Aorta (tissue), 5 donors: Measurements from ENCODE around the gene GADL1. TPM values are rescaled to one million over a fixed set of nuclear protein-coding genes. Genes with fewer than 3 reads are reported as not detected.

Source experiments
- ATAC-seq: fragments of 200-7000 bp; cut with Tn5 transposase; one replicate; pipeline ENCODE4 v1.9.1; 2022; ENCODE audit warnings: moderate library complexity; ENCODE audit not compliant: low FRiP score
- DNase-seq, 2 donors: peaks; one replicate each; pipeline ENCODE4 v3.0.0-alpha.2; 2020
- H3K27ac ChIP-seq, 2 donors: one replicate each; pipeline ENCODE4 v1.5.1; 2013; ENCODE audit warnings: low read length in 2 of 2, mild to moderate bottlenecking in 2 of 2, moderate library complexity in 2 of 2, control low read depth in 1 of 2, inconsistent platforms in 1 of 2, low read depth in 1 of 2
- H3K27me3 ChIP-seq, 2 donors: one replicate each; pipeline ENCODE4 v1.6.1; 2013; ENCODE audit warnings: control low read depth in 1 of 2, low read length in 1 of 2, mild to moderate bottlenecking in 1 of 2, moderate library complexity in 1 of 2; ENCODE audit not compliant: insufficient read depth in 2 of 2, control insufficient read depth in 1 of 2
- H3K36me3 ChIP-seq, 2 donors: one replicate each; pipeline ENCODE4 v1.6.1; 2013; ENCODE audit warnings: control low read depth in 1 of 2, low read length in 1 of 2, mild to moderate bottlenecking in 1 of 2; ENCODE audit not compliant: insufficient read depth in 2 of 2, control insufficient read depth in 1 of 2
- H3K4me1 ChIP-seq, 2 donors: one replicate each; pipeline ENCODE4 v1.6.1; 2013; ENCODE audit warnings: low read length in 2 of 2, control low read depth in 1 of 2, mild to moderate bottlenecking in 1 of 2, moderate library complexity in 1 of 2; ENCODE audit not compliant: insufficient read depth in 2 of 2, control insufficient read depth in 1 of 2
- H3K4me3 ChIP-seq, 2 donors: one replicate each; pipeline ENCODE4 v1.5.1; 2013; ENCODE audit warnings: low read length in 2 of 2, control low read depth in 1 of 2, mild to moderate bottlenecking in 1 of 2
- H3K9me3 ChIP-seq: one replicate; pipeline ENCODE4 v1.6.1; 2013; ENCODE audit warnings: mild to moderate bottlenecking, low read length; ENCODE audit not compliant: control insufficient read depth
- WGBS, 2 donors: extraction: QIAGEN DNeasy Blood & Tissue Kit; methylation state at CpG; one replicate each; pipeline ENCODE4 v1.1.7; 2013; 5-methylcytosine and 5-hydroxymethylcytosine counted together
- intact Hi-C, 2 donors: fragments of 100-400 bp; cut with DNase I; formaldehyde crosslinking; loops; one replicate each; pipeline versions ENCODE4 v1.14.2 to v1.15.0; 2022
- polyA plus RNA-seq, 2 donors: library from polyadenylated mRNA; stranded (reverse); fragments of 200-250 nt; gene quantifications; one replicate each; pipeline ENCODE4 v1.2.3, GENCODE V29; 2013
- total RNA-seq, 2 donors: library from RNA; stranded (reverse); fragmentation: NEBNext Ultra II Directional; extraction: Animal tissue kit (Norgen Biotek cat#: 25700); gene quantifications; one replicate each; pipeline ENCODE4 v1.2.1, GENCODE V29; 2021
- donor health status: healthy with polysubstance abuse.
- donor health status: Bipolar disorder and iron deficiency.
- donor health status: DM: no; HTN: no; CAD: no.
- donor health status: DM: no; HTN: no; CAD: no.
- donor health status: DM: yes; HTN: yes; CAD: no.

Gene GADL1
- total and polyA plus RNA-seq, 4 donors = 0.10 to 2.3 (median 1.7) TPM

DNA sequence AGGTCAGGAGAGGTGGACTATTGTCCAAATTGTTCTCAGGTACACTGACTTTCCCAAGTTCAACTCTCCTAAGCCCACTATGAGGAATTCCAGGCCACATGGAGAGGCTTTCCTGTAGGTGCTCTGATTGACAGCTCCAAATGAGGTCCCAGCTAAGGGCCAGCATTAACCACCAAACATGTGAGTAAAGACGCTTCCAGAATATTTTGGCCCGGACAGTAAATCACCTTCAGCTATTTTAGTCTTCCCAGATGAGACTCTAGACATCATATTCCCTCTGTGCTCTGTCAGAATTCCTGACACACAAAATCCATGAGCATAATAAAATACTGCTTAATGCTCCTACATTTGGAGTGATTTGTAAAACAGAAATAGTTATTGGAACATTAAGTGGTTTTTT, 152.6 kb downstream of the GADL1 start:
- no peak for DNase-seq
- H3K4me1 ChIP-seq = no peaks in the 10 kb centered on the region
- no peak overlapping the region for H3K4me3 ChIP-seq
- H3K9me3 ChIP-seq = no peaks in the 10 kb centered on the region
- WGBS, 2 donors = 88 to 91% methylated on average over 2 of the region's 2 CpGs
- no peaks in the 10 kb centered on the region for H3K36me3 ChIP-seq
- intact Hi-C loops = no loop called here
- no peak for ATAC-seq
- H3K27ac ChIP-seq = no peak overlapping the region
- H3K27me3 ChIP-seq = no peaks in the 10 kb centered on the region

DNA sequence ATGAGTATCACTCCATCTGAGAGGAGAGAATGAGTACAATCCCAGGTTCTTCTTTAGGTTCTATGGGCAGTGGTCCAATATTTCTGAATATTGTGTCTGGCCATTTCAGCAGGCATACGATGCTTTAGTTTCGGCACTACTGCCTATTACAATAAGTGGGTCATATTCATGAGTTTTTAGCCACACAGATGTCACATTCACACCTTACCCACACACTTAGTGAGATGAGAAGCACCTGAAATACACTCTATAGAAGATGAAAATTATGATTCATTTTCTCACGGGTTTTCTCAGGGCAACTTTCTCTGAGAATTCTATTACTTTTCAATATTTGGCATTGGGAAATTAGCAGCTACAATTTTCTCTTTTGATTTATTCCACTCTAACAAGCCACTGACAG, 155.9 kb downstream of the GADL1 start:
- Histone ChIP-seq H3K4me1 (no peaks in the 10 kb centered on the region), H3K36me3 (no peaks in the 10 kb centered on the region), H3K27ac (no peak overlapping the region), H3K9me3 (no peaks in the 10 kb centered on the region), H3K4me3 (no peak overlapping the region), H3K27me3 (no peaks in the 10 kb centered on the region)
- ATAC-seq (no peak), DNase-seq (no peak)
- WGBS, 2 donors = 95 to 97% methylated on average over 3 of the region's 3 CpGs
- intact Hi-C loops = no loop called here

DNA sequence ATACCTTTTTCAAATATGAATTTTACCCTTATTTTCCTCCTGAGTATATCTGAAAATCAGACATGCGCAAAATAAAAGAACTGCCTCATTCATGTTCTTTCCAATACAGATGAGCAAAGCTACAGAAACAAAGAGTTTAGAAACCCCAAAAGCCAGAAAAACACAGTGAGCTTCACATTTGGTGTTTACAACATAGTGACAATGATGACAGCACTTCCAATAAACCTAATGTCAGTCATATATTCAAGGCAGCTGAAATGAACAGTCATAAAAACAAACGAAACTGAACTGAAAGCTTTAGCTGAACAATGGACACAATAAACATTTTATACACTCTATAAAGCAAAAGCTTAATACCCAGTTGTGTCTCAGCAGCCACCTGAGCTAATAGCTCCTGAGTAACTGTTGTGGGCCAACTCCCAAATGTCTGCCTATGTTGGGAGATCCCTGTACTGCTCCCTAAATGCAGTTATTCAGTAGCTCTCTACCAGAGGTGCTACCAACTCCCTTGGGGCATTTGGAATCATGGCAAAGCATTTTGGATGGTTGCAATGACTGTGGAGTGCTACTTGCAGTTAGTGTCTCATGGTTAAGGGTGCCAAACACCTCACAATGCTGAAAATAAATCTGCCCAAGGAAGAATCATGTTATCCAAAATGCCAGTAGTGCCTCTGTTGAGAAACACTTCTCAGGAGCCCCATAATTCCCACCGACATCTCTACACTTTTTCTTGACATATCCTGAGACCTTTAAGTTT, 156.5 kb downstream of the GADL1 start:
- ATAC-seq = no peak
- Histone ChIP-seq H3K9me3 (no peaks in the 10 kb centered on the region), H3K36me3 (no peaks in the 10 kb centered on the region), H3K4me1 (no peaks in the 10 kb centered on the region), H3K27me3 (no peaks in the 10 kb centered on the region), H3K4me3 (no peak overlapping the region), H3K27ac (no peak overlapping the region)
- WGBS, 2 donors = 90 to 94% methylated on average over 3 of the region's 3 CpGs
- DNase-seq = no peak
- intact Hi-C loops = no loop called here

DNA sequence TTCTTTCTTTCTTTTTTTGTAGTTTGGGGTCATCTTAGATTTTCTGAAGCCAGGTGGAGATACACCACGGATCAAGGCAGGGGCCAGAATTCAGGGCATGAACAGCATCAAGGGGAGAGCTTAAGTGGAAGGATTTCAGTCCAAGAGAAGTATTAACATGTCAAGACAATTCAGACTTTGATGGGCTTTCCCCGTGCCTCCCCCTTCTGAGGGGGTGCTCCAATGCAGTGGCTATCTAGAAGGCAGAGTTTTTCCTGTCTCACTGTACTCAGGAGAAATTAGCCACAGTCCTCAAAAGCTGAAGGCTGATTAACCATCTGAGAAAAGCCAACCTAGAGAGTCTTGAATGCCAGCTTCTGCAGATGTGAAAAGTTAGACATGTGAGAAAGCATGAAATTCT, 160.8 kb downstream of the GADL1 start:
- Histone ChIP-seq H3K36me3 (no peaks in the 10 kb centered on the region), H3K4me1 (no peaks in the 10 kb centered on the region), H3K4me3 (no peak overlapping the region), H3K27ac (no peak overlapping the region), H3K9me3 (no peaks in the 10 kb centered on the region), H3K27me3 (no peaks in the 10 kb centered on the region)
- DNase-seq = no peak
- WGBS, 2 donors = 87 to 88% methylated on average over 2 of the region's 2 CpGs
- no peak for ATAC-seq
- intact Hi-C loops = no loop called here

DNA sequence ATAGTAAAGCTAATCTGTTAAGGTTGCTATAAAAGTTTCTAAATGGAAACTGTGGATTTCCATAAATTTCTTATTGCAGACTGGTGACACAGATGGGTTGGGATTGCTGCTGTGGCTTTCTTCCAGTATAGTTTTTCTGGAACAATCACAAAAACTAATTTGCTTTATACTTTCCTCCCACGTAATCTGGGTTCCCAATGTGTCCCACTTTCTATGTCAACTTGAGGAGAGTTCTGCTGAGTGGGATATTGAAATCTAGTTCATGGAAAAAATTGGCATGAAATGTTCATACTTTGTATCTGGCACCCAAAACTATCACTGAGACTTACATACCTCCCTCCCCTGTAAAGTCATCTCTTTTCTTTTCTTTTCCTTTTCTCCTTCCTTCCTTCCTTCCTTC, 161.3 kb downstream of the GADL1 start:
- no peaks in the 10 kb centered on the region for H3K36me3 ChIP-seq
- intact Hi-C loops = no loop called here
- no peak for ATAC-seq
- H3K27me3 ChIP-seq = no peaks in the 10 kb centered on the region
- H3K27ac ChIP-seq = no peak overlapping the region
- 61 to 63% methylated on average over 1 of the region's 1 CpG for WGBS, 2 donors
- H3K9me3 ChIP-seq = no peaks in the 10 kb centered on the region
- DNase-seq = no peak
- H3K4me1 ChIP-seq = no peaks in the 10 kb centered on the region
- no peak overlapping the region for H3K4me3 ChIP-seq

DNA sequence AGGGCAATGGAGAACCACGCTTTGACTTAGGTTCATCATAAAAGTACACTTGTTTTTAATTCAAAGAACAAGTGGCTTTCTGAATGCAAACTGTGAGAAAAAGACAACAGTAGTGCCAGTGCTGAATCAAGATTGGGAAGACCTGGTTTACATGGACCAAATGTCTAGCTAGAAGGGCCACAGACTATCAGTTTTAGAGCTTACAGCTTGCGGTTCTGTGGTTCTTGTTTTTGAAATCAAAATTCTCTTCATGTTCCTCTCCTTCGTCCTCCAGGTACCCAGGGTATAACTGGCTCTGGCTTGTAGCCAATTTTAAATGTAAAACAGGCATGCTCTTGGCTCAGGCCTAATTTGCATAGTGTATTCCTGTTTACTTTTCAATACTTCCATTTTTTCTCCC, 163.5 kb downstream of the GADL1 start:
- intact Hi-C loops = no loop called here
- no peak for DNase-seq

DNA sequence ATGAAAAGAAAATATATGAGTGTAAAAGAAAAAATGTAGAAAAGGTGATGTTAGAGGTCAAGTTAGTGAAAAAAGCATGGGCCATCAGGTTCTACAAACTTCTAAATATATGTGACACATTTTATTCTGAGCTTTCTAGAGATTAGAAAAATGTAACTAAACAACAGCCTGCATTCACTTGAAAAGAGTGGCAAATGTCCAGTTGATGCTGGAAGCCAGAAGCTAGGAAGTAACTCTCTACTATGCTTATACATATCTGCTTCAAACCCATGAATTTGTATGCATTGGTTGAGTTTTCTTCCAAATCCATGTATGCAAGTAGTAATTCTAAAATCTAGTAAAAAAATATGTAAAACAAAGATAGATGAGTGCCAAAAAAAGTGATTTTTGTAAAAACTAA, 164.5 kb downstream of the GADL1 start:
- H3K27ac ChIP-seq = no peak overlapping the region
- no peaks in the 10 kb centered on the region for H3K4me1 ChIP-seq
- H3K36me3 ChIP-seq = no peaks in the 10 kb centered on the region
- no peak for ATAC-seq
- H3K9me3 ChIP-seq = no peaks in the 10 kb centered on the region
- no peak for DNase-seq
- intact Hi-C loops = no loop called here
- H3K27me3 ChIP-seq = no peaks in the 10 kb centered on the region
- no peak overlapping the region for H3K4me3 ChIP-seq

More for the DNA sequence above, 163.5 kb downstream of the GADL1 start:
- ATAC-seq = no peak
- WGBS, 2 donors = 93 to 95% methylated on average over 3 of the region's 3 CpGs
- Histone ChIP-seq H3K36me3 (no peaks in the 10 kb centered on the region), H3K4me3 (no peak overlapping the region), H3K4me1 (no peaks in the 10 kb centered on the region), H3K27me3 (no peaks in the 10 kb centered on the region), H3K27ac (no peak overlapping the region), H3K9me3 (no peaks in the 10 kb centered on the region)

DNA sequence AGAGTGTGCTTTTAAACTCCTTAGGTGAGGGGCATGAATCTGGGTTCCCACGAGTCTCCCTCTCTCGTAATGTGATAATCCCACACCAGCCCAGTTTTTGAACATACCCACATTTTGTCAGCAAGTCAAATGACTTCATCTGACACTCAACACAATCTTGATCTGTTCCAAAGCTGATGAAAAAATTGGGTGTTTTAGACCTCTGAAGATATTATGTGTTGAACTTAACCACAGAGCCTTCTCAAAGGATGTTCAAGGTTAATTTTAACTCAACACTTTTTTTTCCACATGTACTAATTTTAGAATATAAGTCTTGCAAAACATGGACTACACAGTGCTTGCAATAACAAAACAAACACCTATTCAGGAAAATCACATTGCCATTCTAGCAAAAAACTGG, 164.9 kb downstream of the GADL1 start:
- WGBS, 2 donors = 54 to 70% methylated on average over 2 of the region's 2 CpGs
- Histone ChIP-seq H3K4me1 (no peaks in the 10 kb centered on the region), H3K4me3 (no peak overlapping the region), H3K9me3 (no peaks in the 10 kb centered on the region), H3K36me3 (no peaks in the 10 kb centered on the region), H3K27ac (no peak overlapping the region), H3K27me3 (no peaks in the 10 kb centered on the region)
- intact Hi-C loops = no loop called here
- ATAC-seq (no peak), DNase-seq (no peak)

DNA sequence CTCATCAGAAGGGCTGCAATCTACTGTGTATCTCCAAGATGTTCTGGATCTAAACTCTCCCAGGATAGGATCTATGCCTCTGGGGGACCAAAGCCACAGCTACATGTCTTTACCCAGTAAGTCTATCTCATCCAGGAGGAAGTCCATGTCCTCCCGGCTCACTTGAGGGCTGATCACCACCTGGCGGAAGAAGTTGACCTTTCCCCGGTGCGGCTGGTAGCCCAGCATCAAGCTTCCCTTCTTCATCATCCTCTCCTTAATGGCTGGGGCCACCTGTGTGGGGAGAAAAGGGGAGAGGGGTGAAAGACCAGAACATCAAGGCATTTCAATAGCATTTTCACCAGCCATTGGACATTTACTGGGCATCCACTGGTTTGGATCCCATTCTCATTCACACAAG, 166.3 kb downstream of the GADL1 start:
- WGBS, 2 donors = 97 to 98% methylated on average over 4 of the region's 4 CpGs

More for the DNA sequence above, 166.3 kb downstream of the GADL1 start:
- no peaks in the 10 kb centered on the region for H3K9me3 ChIP-seq
- ATAC-seq = no peak
- intact Hi-C loops = no loop called here
- no peaks in the 10 kb centered on the region for H3K4me1 ChIP-seq
- H3K36me3 ChIP-seq = no peaks in the 10 kb centered on the region
- H3K27me3 ChIP-seq = no peaks in the 10 kb centered on the region
- no peak overlapping the region for H3K4me3 ChIP-seq
- no peak overlapping the region for H3K27ac ChIP-seq
- no peak for DNase-seq
